HG03064 (cell line): ENCODE measurements around the gene PACS2.
"Not testable (repeated sequence)": the region's sequence is repeated elsewhere in the genome, so short reads cannot be mapped to it uniquely, and the experiment has no call there.

ENCODE experiments used
- ATAC-seq: cut with Tn5 transposase; IDR thresholded peaks from one replicate; pipeline ENCODE4 v1.9.1; 2021; ENCODE audit warnings: low read depth; ENCODE audit not compliant: unreplicated experiment

The PACS2 gene

GRCh38 chr14:105314287-105315200 is at the start of gene PACS2:
Gene PACS2 (plus strand): TSS chr14:105314748. CDS start chr14:105314919, 171 bp downstream.
- peak; percentile 45 for ATAC-seq

GRCh38 chr14:105267820-105268548 is 46.6 kb upstream of the PACS2 start:
- ATAC-seq = no peak

GRCh38 chr14:105268736-105269354 is 45.7 kb upstream of the PACS2 start:
- ATAC-seq = no peak

- ATAC-seq = no peak
Observed at GRCh38 chr14:105269405-105269804, 45.1 kb upstream of the PACS2 start.

- no peak for ATAC-seq
Observed at GRCh38 chr14:105271224-105271890, 43.2 kb upstream of the PACS2 start.

- ATAC-seq = no peak
Observed at GRCh38 chr14:105272623-105273022, 41.9 kb upstream of the PACS2 start.

- no peak for ATAC-seq
Observed at GRCh38 chr14:105273062-105273461, 41.5 kb upstream of the PACS2 start.

- no peak for ATAC-seq
Observed at GRCh38 chr14:105274637-105275036, 39.9 kb upstream of the PACS2 start.

- ATAC-seq = no peak
Observed at GRCh38 chr14:105275267-105275946, 39.1 kb upstream of the PACS2 start.

- not testable (repeated sequence) for ATAC-seq
Observed at GRCh38 chr14:105277448-105277847, 37.1 kb upstream of the PACS2 start.

- ATAC-seq = no peak
Observed at GRCh38 chr14:105279642-105280361, 34.7 kb upstream of the PACS2 start.

GRCh38 chr14:105280525-105280924 is 34.0 kb upstream of the PACS2 start:
- ATAC-seq = no peak

- ATAC-seq = no peak
Observed at GRCh38 chr14:105281371-105282097, 33.0 kb upstream of the PACS2 start.

- no peak for ATAC-seq
Observed at GRCh38 chr14:105282098-105282725, 32.3 kb upstream of the PACS2 start.

GRCh38 chr14:105283028-105283427 is 31.5 kb upstream of the PACS2 start:
- ATAC-seq = no peak

- ATAC-seq = no peak
Observed at GRCh38 chr14:105283899-105284298, 30.6 kb upstream of the PACS2 start.

GRCh38 chr14:105285174-105285573 is 29.4 kb upstream of the PACS2 start:
- no peak for ATAC-seq

GRCh38 chr14:105286759-105287144 is 27.8 kb upstream of the PACS2 start:
- no peak for ATAC-seq
